C4-2B (cell line): ENCODE measurements around the gene SLCO4A1.

Source experiments
- CTCF ChIP-seq: fragments of 450-650 bp; conservative IDR thresholded peaks from 2 replicates; pipeline ENCODE4 v1.5.1; 2017; ENCODE audit warnings: mild to moderate bottlenecking
- ZFX ChIP-seq: fragments of 450-650 bp; IDR thresholded peaks from 2 replicates; pipeline ENCODE4 v1.6.1; 2017

GRCh38 chr20:62692801-62693523 lies 50.7 kb downstream of the SLCO4A1 start:
- no peak for TF ChIP-seq CTCF
- TF ChIP-seq ZFX, result no peak
